Measurements from ENCODE around the gene USP35. TPM values are rescaled to one million over a fixed set of nuclear protein-coding genes. Genes with fewer than 3 reads are reported as not detected.
"Not testable (repeated sequence)": the region's sequence is repeated elsewhere in the genome, so short reads cannot be mapped to it uniquely, and the experiment has no call there.

Gene USP35
- total RNA-seq, 3 donors from 2014 or later, result 5.1 to 16.1 (median 11.3) TPM

- no peak for DNase-seq (ENCODE audit: low spot score in 2 of 2)
- H3K36me3 ChIP-seq, result no peaks in the 10 kb centered on the region
- intact Hi-C loops (cut with DNase I; ENCODE audit: low total_unique reads), result no loop called here
- TF ChIP-seq POLR2AphosphoS5 (IDR thresholded peaks at IDR 0.05), result no peak
- no peak for TF ChIP-seq CTCF (IDR thresholded peaks at IDR 0.05)
- TF ChIP-seq POLR2A (IDR thresholded peaks at IDR 0.05), result no peak
- no peaks in the 10 kb centered on the region for H3K27me3 ChIP-seq
- no peaks in the 10 kb centered on the region for H3K4me1 ChIP-seq
- no peak overlapping the region for H3K4me3 ChIP-seq
- no peaks in the 10 kb centered on the region for H3K9me3 ChIP-seq
- no peak overlapping the region for H3K27ac ChIP-seq
Observed at GRCh38 chr11:78221396-78222315, 32.9 kb downstream of the USP35 start.

GRCh38 chr11:78222726-78223125 lies 34.0 kb downstream of the USP35 start:
- H3K9me3 ChIP-seq; H3K27me3 ChIP-seq; H3K36me3 ChIP-seq; H3K4me3 ChIP-seq; H3K4me1 ChIP-seq; DNase-seq (ENCODE audit: low spot score in 2 of 2); intact Hi-C loops (cut with DNase I; ENCODE audit: low total_unique reads); H3K27ac ChIP-seq: not testable (repeated sequence)

- DNase-seq (ENCODE audit: low spot score in 2 of 2), result no peak
- Histone ChIP-seq H3K27ac (no peak overlapping the region), H3K4me3 (no peak overlapping the region), H3K4me1 (no peaks in the 10 kb centered on the region), H3K9me3 (no peaks in the 10 kb centered on the region), H3K27me3 (no peaks in the 10 kb centered on the region), H3K36me3 (no peaks in the 10 kb centered on the region)
- TF ChIP-seq POLR2AphosphoS5 (IDR thresholded peaks at IDR 0.05) (no peak), POLR2A (IDR thresholded peaks at IDR 0.05) (no peak), CTCF (IDR thresholded peaks at IDR 0.05) (no peak)
- intact Hi-C loops (cut with DNase I; ENCODE audit: low total_unique reads), result no loop called here
Observed at GRCh38 chr11:78223320-78223954, 34.7 kb downstream of the USP35 start.

GRCh38 chr11:78224506-78224905 lies 35.8 kb downstream of the USP35 start:
- Histone ChIP-seq H3K4me3 (no peak overlapping the region), H3K9me3 (no peaks in the 10 kb centered on the region), H3K27me3 (no peaks in the 10 kb centered on the region), H3K36me3 (no peaks in the 10 kb centered on the region), H3K4me1 (no peaks in the 10 kb centered on the region), H3K27ac (no peak overlapping the region)
- TF ChIP-seq POLR2A (IDR thresholded peaks at IDR 0.05) (no peak), POLR2AphosphoS5 (IDR thresholded peaks at IDR 0.05) (no peak), CTCF (IDR thresholded peaks at IDR 0.05) (no peak)
- intact Hi-C loops (cut with DNase I; ENCODE audit: low total_unique reads), result no loop called here
- no peak for DNase-seq (ENCODE audit: low spot score in 2 of 2)

- H3K36me3 ChIP-seq, result no peaks in the 10 kb centered on the region
- no peak for DNase-seq (ENCODE audit: low spot score in 2 of 2)
- intact Hi-C loops (cut with DNase I; ENCODE audit: low total_unique reads), result no loop called here
Observed at GRCh38 chr11:78224906-78225420, 36.2 kb downstream of the USP35 start.

More at GRCh38 chr11:78224906-78225420, 36.2 kb downstream of the USP35 start:
- H3K4me1 ChIP-seq, result no peaks in the 10 kb centered on the region
- no peak for TF ChIP-seq POLR2A (IDR thresholded peaks at IDR 0.05)
- TF ChIP-seq CTCF (IDR thresholded peaks at IDR 0.05), result no peak
- TF ChIP-seq POLR2AphosphoS5 (IDR thresholded peaks at IDR 0.05), result no peak
- H3K27me3 ChIP-seq, result no peaks in the 10 kb centered on the region
- H3K9me3 ChIP-seq, result no peaks in the 10 kb centered on the region
- no peak overlapping the region for H3K27ac ChIP-seq
- H3K4me3 ChIP-seq, result no peak overlapping the region

Measured in breast epithelium (tissue), 4 donors.